Glutamatergic neuron (in vitro differentiated cells): ENCODE data around the gene ROM1. TPM values are rescaled to one million over a fixed set of nuclear protein-coding genes. Genes with fewer than 3 reads are reported as not detected.

Experiments used
- DNase-seq: peaks from one replicate; pipeline ENCODE4 v3.0.0; 2022
- H3K27ac Mint-ChIP-seq: one replicate; pipeline ENCODE4 v1.8.0; 2020; ENCODE audit warnings: mild to moderate bottlenecking, mixed read lengths, inconsistent platforms; ENCODE audit not compliant: unreplicated experiment
- H3K27me3 Mint-ChIP-seq: one replicate; pipeline ENCODE4 v1.8.0; 2020; ENCODE audit warnings: mild to moderate bottlenecking, moderate library complexity, mixed read lengths, inconsistent platforms; ENCODE audit not compliant: unreplicated experiment
- H3K36me3 Mint-ChIP-seq: one replicate; pipeline ENCODE4 v1.8.0; 2020; ENCODE audit warnings: mild to moderate bottlenecking, mixed read lengths, inconsistent platforms; ENCODE audit not compliant: unreplicated experiment
- H3K4me1 Mint-ChIP-seq: one replicate; pipeline ENCODE4 v1.8.0; 2020; ENCODE audit warnings: mild to moderate bottlenecking, low read depth, mixed read lengths, inconsistent platforms; ENCODE audit not compliant: unreplicated experiment
- H3K4me3 Mint-ChIP-seq: one replicate; pipeline ENCODE4 v1.8.0; 2020; ENCODE audit warnings: mild to moderate bottlenecking, mixed read lengths, inconsistent platforms; ENCODE audit not compliant: unreplicated experiment
- H3K9me3 Mint-ChIP-seq: one replicate; pipeline ENCODE4 v1.8.0; 2020; ENCODE audit warnings: mild to moderate bottlenecking, moderate library complexity, mixed read lengths, inconsistent platforms; ENCODE audit not compliant: unreplicated experiment
- total RNA-seq: library from RNA; stranded (reverse); fragmentation: NEBNext Ultra II Directional; extraction: Animal tissue kit (Norgen Biotek cat#: 25700); gene quantifications from one replicate; pipeline ENCODE4 v1.2.1, GENCODE V29; 2021; ENCODE audit not compliant: unreplicated experiment
- TF ChIP-seq, protein P1 (sequence below): fragments of 200-600 bp; sonication (generic); IDR thresholded peaks from one replicate; pipeline ENCODE4 v1.5.0; 2021; ENCODE audit not compliant: partially characterized antibody, unreplicated experiment

ROM1 gene
- total RNA-seq, 1 donor from 2014 or later: 1.3 TPM

DNA sequence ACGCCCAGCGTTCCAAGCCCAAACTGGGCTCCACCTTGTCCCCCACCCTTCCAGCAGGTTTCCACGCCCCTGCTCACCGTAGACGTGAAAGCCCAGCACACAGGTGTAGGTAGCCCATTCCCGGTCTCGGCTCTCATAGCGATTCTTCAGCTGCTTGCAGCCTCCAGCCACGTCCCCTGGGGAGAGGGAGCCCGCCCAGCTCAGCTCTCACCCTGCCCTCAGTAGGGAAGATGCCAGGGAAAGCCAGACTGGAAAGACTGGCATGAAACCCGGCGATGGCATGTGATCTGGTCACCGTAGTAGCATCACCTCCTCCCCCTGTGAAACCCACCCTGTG is 10.0 kb upstream of the ROM1 start:
- Mint-ChIP-seq H3K4me3 (peak overlapping the region; percentile 86), H3K9me3 (peaks cover 29% of the 10 kb centered on the region), H3K27me3 (peaks cover 27% of the 10 kb centered on the region), H3K4me1 (peaks cover 23% of the 10 kb centered on the region), H3K36me3 (peaks cover 8% of the 10 kb centered on the region), H3K27ac (peak overlapping the region; percentile 85)
- TF ChIP-seq, protein P1, sequence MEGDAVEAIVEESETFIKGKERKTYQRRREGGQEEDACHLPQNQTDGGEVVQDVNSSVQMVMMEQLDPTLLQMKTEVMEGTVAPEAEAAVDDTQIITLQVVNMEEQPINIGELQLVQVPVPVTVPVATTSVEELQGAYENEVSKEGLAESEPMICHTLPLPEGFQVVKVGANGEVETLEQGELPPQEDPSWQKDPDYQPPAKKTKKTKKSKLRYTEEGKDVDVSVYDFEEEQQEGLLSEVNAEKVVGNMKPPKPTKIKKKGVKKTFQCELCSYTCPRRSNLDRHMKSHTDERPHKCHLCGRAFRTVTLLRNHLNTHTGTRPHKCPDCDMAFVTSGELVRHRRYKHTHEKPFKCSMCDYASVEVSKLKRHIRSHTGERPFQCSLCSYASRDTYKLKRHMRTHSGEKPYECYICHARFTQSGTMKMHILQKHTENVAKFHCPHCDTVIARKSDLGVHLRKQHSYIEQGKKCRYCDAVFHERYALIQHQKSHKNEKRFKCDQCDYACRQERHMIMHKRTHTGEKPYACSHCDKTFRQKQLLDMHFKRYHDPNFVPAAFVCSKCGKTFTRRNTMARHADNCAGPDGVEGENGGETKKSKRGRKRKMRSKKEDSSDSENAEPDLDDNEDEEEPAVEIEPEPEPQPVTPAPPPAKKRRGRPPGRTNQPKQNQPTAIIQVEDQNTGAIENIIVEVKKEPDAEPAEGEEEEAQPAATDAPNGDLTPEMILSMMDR: no peak
- no peak for DNase-seq

DNA sequence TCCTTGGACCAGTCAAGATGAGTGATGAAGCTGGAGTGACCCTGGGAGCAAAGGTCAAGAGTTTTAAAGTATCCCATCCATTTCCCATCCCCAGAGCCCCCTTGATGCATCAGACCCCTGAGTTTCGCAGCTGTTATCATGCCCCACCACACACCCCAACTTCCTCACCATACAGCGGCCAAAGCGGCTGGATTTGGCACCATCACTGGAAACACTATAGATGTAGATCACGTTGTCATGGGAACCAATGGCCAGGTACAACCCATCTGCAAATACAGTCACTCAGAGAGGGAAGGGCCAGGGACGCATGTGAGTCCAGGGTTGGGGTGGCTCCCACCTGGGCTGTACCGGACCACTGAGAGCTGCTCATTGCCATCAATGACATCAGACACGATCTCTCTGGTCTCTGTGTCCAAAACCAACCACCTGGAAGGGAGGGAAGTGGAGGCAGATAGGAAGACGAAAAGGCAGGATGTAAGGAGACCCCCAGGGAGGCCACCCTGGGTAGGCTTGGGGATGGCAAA is 9.2 kb upstream of the ROM1 start:
- TF ChIP-seq, protein P1: no peak
- peaks cover 8% of the 10 kb centered on the region for H3K36me3 Mint-ChIP-seq
- peaks cover 25% of the 10 kb centered on the region for H3K9me3 Mint-ChIP-seq
- peak overlapping the region; percentile 85 for H3K27ac Mint-ChIP-seq
- peaks cover 18% of the 10 kb centered on the region for H3K4me1 Mint-ChIP-seq
- DNase-seq: no peak
- peaks cover 25% of the 10 kb centered on the region for H3K27me3 Mint-ChIP-seq
- H3K4me3 Mint-ChIP-seq: peak overlapping the region; percentile 86

DNA sequence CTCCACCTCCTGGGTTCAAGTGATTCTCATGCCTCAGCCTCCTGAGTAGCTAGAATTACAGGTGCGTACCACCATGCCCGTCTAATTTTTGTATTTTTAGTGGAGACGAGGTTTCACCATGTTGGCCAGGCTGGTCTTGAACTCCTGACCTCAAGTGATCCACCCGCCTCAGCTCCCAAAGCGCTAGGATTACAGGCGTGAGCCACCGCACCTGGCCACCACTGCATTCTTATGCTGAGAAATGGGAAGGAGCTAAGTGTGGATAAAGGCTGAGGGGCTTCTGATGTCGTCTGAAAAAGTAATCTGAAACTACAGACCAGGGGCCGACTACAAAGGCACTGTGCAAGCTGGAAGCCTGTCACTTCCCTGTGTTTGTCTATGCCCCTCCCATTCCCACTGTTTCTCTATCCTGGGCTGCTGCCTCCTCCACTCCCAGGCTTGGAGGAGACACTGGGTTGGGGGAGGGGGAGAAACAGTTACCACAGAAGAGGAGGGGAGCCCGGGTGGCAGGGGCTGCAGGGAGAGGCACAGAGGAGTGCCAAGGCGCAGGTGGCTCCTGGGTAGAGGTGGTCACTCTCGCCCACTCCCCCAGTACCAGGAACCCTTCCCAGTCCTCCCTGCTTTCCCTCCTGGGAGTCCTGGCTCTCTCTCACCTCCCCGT is 8.5 kb upstream of the ROM1 start:
- H3K4me1 Mint-ChIP-seq: peaks cover 12% of the 10 kb centered on the region
- no peak for DNase-seq
- no peak overlapping the region for H3K27ac Mint-ChIP-seq
- no peak overlapping the region for H3K4me3 Mint-ChIP-seq
- H3K27me3 Mint-ChIP-seq: peaks cover 21% of the 10 kb centered on the region
- peaks cover 20% of the 10 kb centered on the region for H3K9me3 Mint-ChIP-seq
- TF ChIP-seq, protein P1: no peak
- peaks cover 8% of the 10 kb centered on the region for H3K36me3 Mint-ChIP-seq

DNA sequence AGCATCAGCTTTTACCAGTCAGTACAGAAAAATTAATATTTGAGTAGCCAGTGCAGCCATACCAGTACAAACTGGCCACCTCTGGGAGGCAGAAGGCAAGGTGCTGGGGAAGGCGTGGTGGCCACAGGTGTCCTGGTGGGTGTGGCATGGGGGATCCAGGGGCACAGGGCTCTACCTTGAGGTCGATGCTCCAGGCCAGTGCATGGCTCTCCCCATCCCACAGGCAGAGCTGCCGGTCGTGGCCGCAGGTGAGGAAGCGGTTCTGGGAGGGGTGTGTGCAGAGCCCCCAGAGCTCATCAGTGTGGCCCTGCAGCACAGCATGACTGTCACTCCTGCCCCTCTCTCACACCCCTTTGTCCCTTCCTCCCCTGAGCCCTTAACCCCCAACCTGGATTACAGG is 7.6 kb upstream of the ROM1 start:
- H3K27ac Mint-ChIP-seq: no peak overlapping the region
- H3K36me3 Mint-ChIP-seq: peaks cover 8% of the 10 kb centered on the region
- DNase-seq: no peak
- TF ChIP-seq, protein P1: no peak
- H3K9me3 Mint-ChIP-seq: peaks cover 13% of the 10 kb centered on the region
- peaks cover 21% of the 10 kb centered on the region for H3K27me3 Mint-ChIP-seq
- H3K4me1 Mint-ChIP-seq: peaks cover 4% of the 10 kb centered on the region
- no peak overlapping the region for H3K4me3 Mint-ChIP-seq

DNA sequence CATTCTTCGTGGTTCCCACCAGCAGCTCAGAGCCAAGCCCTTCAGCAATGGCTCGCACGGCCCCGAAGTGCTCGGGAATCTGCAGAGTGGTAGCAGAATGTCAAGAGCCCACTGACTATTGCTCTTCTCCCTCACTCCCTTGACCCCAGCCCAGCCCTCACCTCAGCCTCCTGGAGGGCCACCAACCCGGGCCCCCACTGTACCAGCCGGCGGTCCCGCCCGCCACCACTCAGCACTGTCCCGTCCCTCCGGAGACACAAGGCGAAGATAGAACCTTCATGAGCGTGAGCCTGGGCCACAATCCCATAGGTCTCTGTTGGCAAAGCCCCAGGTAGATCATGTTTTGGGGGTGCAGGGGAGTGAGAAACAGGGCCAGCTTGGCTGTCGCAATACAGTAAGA is 7.2 kb upstream of the ROM1 start:
- TF ChIP-seq, protein P1: no peak
- no peak for DNase-seq
- Mint-ChIP-seq H3K9me3 (peaks cover 12% of the 10 kb centered on the region), H3K4me3 (no peak overlapping the region), H3K27me3 (peaks cover 21% of the 10 kb centered on the region), H3K27ac (no peak overlapping the region), H3K4me1 (peaks cover 4% of the 10 kb centered on the region), H3K36me3 (peaks cover 8% of the 10 kb centered on the region)
